Neural cell (in vitro differentiated cells): ENCODE data around the gene KHDRBS2.
A peak's percentile ranks its signal among the peaks of the same experiment; 100 is the strongest.

Experiments
- EP300 ChIP-seq: fragments of 450-650 bp; conservative IDR thresholded peaks from 2 replicates; pipeline ENCODE4 v1.6.1; 2014; ENCODE audit warnings: antibody characterized with exemption, mild to moderate bottlenecking, moderate library complexity; ENCODE audit not compliant: poor library complexity, severe bottlenecking
- EZH2 ChIP-seq: fragments of 200-600, 300-800 bp; shearing (Covaris generic), sonication (generic); IDR thresholded peaks from 2 replicates; pipeline ENCODE4 v1.6.1; 2014; ENCODE audit warnings: antibody characterized with exemption, low read length, borderline replicate concordance, mild to moderate bottlenecking; ENCODE audit not compliant: insufficient read depth, poor library complexity, severe bottlenecking
- MXI1 ChIP-seq: fragments of 450-650 bp; conservative IDR thresholded peaks from 2 replicates; pipeline ENCODE4 v1.6.1; 2014; ENCODE audit warnings: antibody characterized with exemption, mild to moderate bottlenecking; ENCODE audit not compliant: poor library complexity, severe bottlenecking
- TF ChIP-seq, protein P1 (sequence below): fragments of 450-650 bp; IDR thresholded peaks from 2 replicates; pipeline ENCODE4 v1.5.1; 2014; ENCODE audit warnings: antibody characterized with exemption, mild to moderate bottlenecking, moderate library complexity; ENCODE audit not compliant: poor library complexity, severe bottlenecking

DNA sequence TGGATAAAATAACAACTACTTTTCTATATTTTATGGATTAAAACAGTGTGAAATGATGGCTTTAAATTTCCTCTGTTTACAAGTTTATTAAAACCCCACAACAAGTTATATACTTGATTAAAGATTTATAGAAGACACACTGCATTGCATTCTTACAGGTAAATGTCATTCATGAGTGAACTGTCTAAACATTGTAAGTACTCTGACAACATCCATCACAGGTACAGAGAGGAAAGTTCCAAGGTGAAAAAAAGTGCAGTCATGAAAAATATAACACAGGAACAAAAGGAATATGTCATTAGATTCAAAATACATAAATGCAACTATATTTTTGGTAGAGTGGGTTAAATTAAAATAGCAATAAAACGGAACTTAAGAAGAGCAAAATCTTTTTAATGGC is 156.9 kb downstream of the KHDRBS2 start:
- no peak for TF ChIP-seq MXI1
- TF ChIP-seq EP300 = peak; percentile 98
- TF ChIP-seq, protein P1, sequence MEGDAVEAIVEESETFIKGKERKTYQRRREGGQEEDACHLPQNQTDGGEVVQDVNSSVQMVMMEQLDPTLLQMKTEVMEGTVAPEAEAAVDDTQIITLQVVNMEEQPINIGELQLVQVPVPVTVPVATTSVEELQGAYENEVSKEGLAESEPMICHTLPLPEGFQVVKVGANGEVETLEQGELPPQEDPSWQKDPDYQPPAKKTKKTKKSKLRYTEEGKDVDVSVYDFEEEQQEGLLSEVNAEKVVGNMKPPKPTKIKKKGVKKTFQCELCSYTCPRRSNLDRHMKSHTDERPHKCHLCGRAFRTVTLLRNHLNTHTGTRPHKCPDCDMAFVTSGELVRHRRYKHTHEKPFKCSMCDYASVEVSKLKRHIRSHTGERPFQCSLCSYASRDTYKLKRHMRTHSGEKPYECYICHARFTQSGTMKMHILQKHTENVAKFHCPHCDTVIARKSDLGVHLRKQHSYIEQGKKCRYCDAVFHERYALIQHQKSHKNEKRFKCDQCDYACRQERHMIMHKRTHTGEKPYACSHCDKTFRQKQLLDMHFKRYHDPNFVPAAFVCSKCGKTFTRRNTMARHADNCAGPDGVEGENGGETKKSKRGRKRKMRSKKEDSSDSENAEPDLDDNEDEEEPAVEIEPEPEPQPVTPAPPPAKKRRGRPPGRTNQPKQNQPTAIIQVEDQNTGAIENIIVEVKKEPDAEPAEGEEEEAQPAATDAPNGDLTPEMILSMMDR = peak; percentile 24
- no peak for TF ChIP-seq EZH2
